Mucosa of stomach (tissue), 1 donor: ENCODE results near the gene PANK4.

Experiments used
- H3K27me3 ChIP-seq: one replicate; pipeline ENCODE4 v1.7.0; 2013; ENCODE audit warnings: mild to moderate bottlenecking, low read length; ENCODE audit not compliant: control insufficient read depth, insufficient read depth
- H3K36me3 ChIP-seq: one replicate; pipeline ENCODE4 v1.7.0; 2013; ENCODE audit warnings: low read length; ENCODE audit not compliant: control insufficient read depth, insufficient read depth
- H3K4me1 ChIP-seq: one replicate; pipeline ENCODE4 v1.7.0; 2013; ENCODE audit warnings: mild to moderate bottlenecking, low read length; ENCODE audit not compliant: control insufficient read depth, insufficient read depth
- H3K4me3 ChIP-seq: one replicate; pipeline ENCODE4 v1.7.0; 2013; ENCODE audit warnings: low read length
- H3K9ac ChIP-seq: one replicate; pipeline ENCODE4 v1.7.0; 2013; ENCODE audit warnings: mild to moderate bottlenecking, low read length, moderate library complexity
- H3K9me3 ChIP-seq: one replicate; pipeline ENCODE4 v1.7.0; 2013; ENCODE audit warnings: mild to moderate bottlenecking, low read length, moderate library complexity; ENCODE audit not compliant: control insufficient read depth
- donor health status: Pancreatic carcinoma.

Gene PANK4

DNA sequence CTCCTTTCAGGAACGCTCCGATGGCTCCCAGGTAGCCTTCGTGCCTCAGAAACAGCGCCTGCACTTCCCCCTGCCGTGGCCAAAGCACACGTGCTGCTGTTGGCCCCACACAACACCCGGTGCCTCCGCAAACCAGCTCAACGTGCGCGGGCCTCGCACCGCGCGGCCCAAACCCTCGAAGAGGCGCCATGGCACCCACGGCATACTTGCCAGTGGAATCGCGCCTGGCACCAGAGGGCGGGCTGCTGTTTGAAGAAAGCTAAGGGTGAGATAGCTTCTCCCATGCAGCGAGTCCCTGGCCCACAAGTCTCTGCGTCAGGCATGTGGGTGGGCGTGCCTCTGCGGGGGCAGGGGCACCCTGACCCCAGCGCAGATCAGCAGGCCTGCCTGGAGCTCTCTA lies 7.9 kb downstream of the PANK4 start:
- H3K4me3 ChIP-seq, result no peak overlapping the region
- no peaks in the 10 kb centered on the region for H3K4me1 ChIP-seq
- H3K27me3 ChIP-seq, result no peaks in the 10 kb centered on the region
- H3K36me3 ChIP-seq, result no peaks in the 10 kb centered on the region
- H3K9me3 ChIP-seq, result no peaks in the 10 kb centered on the region
- H3K9ac ChIP-seq, result no peak overlapping the region

DNA sequence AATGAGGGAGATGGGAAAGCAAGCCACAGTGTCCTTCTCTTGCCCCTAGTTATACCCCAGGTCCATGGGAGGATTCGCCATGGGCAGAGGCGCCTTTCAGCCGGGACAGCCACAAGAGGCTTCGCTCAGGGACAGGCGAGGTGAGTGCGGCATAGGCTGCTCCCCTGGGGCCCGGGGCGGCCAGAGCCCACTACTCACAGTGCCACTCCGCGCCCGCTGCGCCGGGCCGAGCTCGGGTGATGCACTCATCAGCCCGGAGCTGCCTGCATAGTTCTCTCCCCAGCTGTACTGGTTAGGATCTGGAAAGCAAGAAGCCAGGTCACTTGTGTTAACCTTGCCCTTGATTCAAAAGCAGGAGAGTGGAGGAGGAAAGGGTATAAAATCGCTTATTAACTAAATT lies 8.4 kb downstream of the PANK4 start:
- Histone ChIP-seq H3K9me3 (no peaks in the 10 kb centered on the region), H3K36me3 (no peaks in the 10 kb centered on the region), H3K4me3 (no peak overlapping the region), H3K4me1 (no peaks in the 10 kb centered on the region), H3K27me3 (no peaks in the 10 kb centered on the region), H3K9ac (no peak overlapping the region)

DNA sequence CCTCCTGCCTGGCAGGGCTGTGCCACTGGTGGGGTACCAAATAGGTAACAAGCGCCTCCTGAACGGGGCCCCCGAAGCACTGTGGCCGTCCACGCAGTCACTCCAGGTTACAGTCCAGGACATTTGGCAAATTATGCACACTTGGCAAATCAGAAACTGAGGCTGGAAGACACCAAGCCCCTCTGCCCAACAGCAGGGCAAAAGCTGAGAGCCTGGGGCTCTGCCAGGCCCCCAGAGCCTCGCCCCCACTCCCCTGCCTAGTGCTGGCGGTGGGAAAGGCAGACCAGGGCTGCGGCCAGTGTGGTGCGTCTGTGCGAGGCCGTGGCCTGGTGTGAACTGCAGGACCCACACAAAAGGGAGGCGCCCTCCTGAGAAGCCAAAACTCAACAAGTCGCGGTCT lies 9.4 kb downstream of the PANK4 start:
- Histone ChIP-seq H3K9ac (no peak overlapping the region), H3K27me3 (no peaks in the 10 kb centered on the region), H3K4me3 (no peak overlapping the region), H3K4me1 (no peaks in the 10 kb centered on the region), H3K36me3 (no peaks in the 10 kb centered on the region), H3K9me3 (no peaks in the 10 kb centered on the region)

DNA sequence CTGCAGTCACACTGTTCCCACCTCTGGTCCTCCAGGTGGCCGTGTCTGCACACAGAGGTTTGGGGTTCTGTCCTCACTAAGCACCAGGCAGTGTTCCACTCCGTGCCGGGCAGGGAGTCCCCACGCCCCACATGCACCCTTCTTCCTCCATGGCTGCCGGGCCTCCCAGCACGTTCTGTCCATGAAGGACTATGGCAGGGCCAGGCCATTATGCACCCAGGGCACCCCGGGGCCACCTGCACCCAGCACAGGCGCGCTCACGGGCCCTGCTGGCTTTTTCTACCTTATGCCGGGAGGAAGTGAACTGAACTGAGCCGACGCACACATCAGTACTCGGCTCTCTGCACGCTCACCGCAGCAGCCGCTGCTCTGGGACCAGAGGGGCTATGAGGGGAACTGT lies 10.3 kb downstream of the PANK4 start:
- Histone ChIP-seq H3K27me3 (no peaks in the 10 kb centered on the region), H3K9ac (no peak overlapping the region), H3K4me3 (no peak overlapping the region), H3K36me3 (peaks cover 7% of the 10 kb centered on the region), H3K4me1 (no peaks in the 10 kb centered on the region), H3K9me3 (no peaks in the 10 kb centered on the region)

DNA sequence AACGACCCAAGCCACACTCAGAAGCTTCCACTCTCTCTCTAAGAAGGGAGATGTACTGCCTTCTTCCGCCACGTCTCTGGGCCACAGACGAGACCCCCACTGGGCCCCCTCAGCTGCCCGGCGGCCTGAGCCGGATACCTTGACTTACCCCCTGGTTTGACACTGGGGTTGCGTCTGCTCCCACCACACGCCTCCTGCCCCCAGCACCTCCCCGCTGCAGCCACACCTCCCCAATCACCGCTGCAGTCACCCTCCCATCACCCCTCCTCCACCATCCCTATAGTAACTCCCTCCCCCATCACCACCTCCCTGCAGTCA lies 10.7 kb downstream of the PANK4 start:
- Histone ChIP-seq H3K4me3 (no peak overlapping the region), H3K36me3 (peaks cover 11% of the 10 kb centered on the region), H3K4me1 (no peaks in the 10 kb centered on the region), H3K27me3 (no peaks in the 10 kb centered on the region), H3K9ac (no peak overlapping the region), H3K9me3 (no peaks in the 10 kb centered on the region)

DNA sequence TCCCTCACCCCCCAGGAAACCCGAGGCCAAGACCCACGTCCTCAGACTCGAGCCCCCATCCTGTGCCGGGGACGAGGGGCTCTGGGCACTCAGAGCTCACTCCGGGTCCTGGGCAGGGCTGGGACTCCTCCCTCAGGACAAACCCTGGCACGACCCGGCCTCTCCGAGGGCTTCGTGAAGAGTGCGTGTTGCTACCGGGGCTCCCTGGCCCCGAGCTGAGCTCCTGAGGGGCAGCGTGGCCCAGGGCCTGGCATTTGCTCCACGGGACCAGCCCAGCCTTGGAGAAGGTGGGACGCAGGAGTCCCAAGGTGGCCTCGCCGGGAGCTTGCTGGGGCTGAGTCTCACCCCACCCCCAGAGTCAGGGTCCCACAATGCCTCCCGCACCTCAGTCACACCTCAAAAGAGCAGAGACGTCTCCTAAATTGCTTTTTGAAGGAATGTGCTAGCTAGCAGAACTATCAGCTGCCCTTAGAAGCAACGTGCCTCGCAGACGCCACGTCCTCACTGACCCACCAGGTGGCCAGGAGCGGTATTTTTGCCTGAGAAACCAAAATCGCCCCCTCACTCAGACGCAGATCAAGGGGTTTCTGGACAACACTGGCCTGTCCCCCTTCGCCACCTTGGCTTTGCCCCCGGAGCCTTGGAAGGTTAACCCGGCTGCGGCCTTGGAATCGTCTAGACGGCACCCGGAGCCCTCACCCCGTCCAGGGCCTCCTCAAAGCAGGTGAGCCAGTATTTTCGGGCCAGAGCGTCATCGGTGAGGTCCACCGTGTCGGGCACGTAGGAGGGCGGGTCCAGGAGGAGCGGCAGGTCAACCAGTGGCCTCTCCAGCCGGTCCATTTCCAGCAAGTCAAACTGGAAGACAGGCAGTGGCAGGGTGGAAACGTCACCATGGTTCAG lies 11.3 kb downstream of the PANK4 start:
- peaks cover 11% of the 10 kb centered on the region for H3K36me3 ChIP-seq

DNA sequence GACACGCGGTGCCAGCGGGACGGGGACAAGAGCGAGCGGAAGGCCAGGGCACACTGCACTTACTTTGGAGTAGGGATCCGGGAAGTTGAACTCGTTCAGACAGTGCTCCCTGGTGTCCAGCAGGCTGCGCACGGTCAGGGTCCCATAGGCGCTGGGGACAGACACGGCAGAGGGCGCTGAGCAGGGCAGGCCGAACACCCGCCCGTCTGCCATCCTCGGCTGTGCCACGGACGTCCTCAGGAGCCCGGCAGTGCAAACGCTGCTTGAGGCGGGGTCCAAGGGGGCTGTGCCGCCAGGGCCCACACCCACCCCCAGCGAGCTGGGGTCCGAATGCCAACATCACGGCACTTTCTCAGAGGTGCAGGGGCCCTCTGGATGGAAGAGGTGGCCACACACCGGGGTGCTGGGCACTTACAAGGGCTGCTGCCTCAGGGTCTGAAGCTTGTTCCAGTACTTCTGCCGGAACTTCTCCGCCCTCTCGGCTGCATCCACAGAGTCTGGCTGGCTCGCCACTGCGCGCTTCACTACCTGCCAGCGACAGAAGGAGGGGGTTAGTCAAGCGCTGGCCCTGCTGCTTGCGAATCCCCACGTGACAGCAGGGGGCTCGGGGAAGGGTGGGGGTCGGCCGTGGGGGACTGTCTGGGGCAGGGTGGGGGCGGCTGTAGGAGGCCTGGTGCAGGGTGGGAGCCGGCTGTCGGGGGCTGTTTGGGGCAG lies 12.3 kb downstream of the PANK4 start:
- no peaks in the 10 kb centered on the region for H3K9me3 ChIP-seq
- no peak overlapping the region for H3K9ac ChIP-seq
- peaks cover 11% of the 10 kb centered on the region for H3K36me3 ChIP-seq
- H3K27me3 ChIP-seq, result no peaks in the 10 kb centered on the region
- H3K4me1 ChIP-seq, result no peaks in the 10 kb centered on the region
- H3K4me3 ChIP-seq, result no peak overlapping the region

More for the DNA sequence above, 11.3 kb downstream of the PANK4 start:
- Histone ChIP-seq H3K9me3 (no peaks in the 10 kb centered on the region), H3K4me1 (no peaks in the 10 kb centered on the region), H3K4me3 (no peak overlapping the region), H3K27me3 (no peaks in the 10 kb centered on the region), H3K9ac (no peak overlapping the region)

DNA sequence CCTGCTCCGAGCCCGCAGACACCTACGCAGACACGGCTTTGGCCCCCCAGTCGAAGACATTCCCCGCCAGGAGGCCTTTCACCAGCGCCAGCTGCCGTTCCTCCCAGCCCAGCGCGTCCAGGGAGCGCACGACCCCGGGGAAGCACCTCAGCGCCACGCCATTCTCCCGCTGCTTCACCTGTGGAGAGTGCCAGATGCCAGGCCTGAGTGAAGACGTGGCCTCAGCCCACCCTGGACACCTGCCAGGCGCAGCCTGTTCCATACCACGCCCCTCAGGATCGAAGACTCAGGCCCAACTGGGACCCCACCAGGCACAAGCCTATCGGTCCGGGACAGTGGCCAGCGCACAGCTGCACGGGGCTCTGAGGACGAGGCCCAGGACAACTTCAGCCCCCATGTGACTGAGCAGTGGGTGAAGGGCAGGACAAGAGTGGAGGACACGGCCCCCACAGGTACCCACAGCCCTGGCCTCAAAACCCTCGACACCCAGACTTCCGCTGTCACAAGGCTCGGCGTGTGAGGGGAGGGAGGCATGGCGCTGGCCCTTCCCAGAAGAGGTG lies 13.5 kb downstream of the PANK4 start:
- H3K36me3 ChIP-seq, result peaks cover 11% of the 10 kb centered on the region

DNA sequence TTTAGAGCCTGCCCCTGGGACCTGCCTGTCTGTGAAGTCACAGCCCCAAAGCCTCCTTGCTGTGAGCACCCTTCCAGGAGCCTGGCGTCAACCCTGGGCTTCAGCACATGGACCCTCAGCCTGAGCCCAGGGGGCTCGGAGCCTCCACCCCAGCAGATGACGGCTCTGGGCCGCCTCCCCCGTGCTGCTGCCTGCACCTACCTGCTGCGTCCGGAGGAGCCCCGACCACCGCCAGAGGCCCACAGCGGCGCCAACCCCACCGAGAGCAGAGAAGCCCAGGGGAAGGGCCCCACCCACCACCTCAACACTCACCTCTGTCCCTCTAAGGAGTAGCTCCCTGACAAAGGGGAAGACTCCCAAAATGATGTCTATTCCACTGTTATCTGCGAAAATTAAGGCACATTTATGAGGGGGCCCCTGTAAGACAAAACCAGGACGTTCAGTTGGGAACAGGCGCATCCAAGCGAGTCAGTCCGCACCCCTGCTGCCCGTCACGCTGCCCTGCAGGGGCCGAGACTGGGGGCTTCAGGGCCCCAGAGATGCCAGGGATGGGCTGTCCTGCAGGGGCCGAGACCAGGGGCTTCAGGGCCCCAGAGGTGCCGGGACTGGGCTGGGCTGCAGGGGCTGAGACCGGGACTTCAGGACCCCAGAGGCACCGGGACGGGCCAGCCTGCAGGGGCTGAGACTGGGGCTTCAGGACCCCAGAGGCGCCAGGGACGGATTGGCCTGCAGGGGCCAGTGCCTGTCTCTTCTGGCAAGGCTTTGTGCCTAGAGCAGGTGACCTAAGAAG lies 15.8 kb downstream of the PANK4 start:
- Histone ChIP-seq H3K9me3 (no peaks in the 10 kb centered on the region), H3K4me1 (no peaks in the 10 kb centered on the region), H3K27me3 (peaks cover 4% of the 10 kb centered on the region), H3K9ac (no peak overlapping the region), H3K4me3 (no peak overlapping the region), H3K36me3 (peaks cover 11% of the 10 kb centered on the region)

More for the DNA sequence above, 13.5 kb downstream of the PANK4 start:
- no peaks in the 10 kb centered on the region for H3K27me3 ChIP-seq
- H3K9ac ChIP-seq, result no peak overlapping the region
- H3K9me3 ChIP-seq, result no peaks in the 10 kb centered on the region
- H3K4me3 ChIP-seq, result no peak overlapping the region
- no peaks in the 10 kb centered on the region for H3K4me1 ChIP-seq

DNA sequence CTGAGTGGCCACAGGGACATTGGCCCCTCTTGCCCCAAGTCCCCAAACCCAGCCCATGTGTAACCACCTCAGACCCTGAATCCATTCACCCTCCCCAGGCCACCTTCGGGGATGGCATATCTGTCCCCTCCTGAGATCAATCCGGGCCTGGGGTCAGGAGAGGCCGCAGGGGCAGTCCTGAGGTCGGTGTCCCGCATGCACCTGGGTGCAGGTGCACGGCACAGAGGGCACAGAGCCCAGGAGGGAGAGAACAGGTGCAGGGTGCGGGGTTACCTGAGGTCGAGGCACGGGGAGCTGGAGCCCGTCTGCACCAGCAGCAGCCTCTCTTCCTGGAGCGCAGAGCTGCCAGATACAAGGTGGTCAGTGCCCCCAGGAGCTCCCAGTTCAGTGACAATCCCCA lies 16.8 kb downstream of the PANK4 start:
- no peak overlapping the region for H3K4me3 ChIP-seq
- no peak overlapping the region for H3K9ac ChIP-seq
- peaks cover 13% of the 10 kb centered on the region for H3K27me3 ChIP-seq
- H3K9me3 ChIP-seq, result no peaks in the 10 kb centered on the region
- no peaks in the 10 kb centered on the region for H3K4me1 ChIP-seq
- peaks cover 11% of the 10 kb centered on the region for H3K36me3 ChIP-seq

DNA sequence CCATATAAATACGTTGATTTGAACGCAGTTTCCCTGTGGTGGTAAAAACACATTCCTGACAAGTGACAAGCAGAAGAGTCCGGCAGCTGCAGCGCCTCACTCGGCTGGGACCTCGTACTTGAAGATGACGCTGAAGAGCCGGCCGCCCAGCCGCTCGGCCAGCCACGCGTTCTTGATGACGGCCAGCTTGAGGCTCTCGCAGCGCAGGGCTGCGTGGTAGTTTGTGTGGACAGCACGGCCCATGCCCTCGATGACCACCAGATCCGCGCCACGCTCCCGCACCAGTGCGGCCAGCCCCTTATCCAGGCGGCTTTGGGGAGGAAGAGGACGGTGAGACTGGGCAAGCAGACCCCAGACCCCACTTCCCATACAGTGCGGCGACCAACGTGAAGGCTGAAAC lies 17.6 kb downstream of the PANK4 start:
- Histone ChIP-seq H3K4me3 (no peak overlapping the region), H3K27me3 (peaks cover 21% of the 10 kb centered on the region), H3K36me3 (peaks cover 11% of the 10 kb centered on the region), H3K9me3 (no peaks in the 10 kb centered on the region), H3K4me1 (no peaks in the 10 kb centered on the region), H3K9ac (no peak overlapping the region)

DNA sequence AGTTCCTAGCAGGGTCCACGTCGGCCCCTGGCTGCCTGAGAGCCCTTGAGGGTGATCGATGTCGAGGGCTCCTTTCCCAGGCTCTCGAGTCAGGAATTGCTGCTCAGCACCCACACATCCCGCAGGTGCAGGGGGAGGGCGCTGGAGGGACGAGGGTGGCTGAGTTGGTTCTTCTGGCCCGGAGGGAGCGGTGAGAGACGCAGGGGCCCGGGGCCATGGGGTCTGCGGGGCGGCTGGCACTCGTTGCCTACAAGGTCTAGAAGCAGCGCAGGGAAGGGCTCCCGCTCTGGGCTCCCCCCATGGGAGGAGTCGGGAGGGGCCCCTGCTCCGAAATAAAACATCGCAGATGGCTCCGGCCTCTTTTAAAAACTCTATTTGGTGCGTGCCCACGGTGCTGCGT lies 18.2 kb downstream of the PANK4 start:
- H3K4me1 ChIP-seq, result no peaks in the 10 kb centered on the region
- peaks cover 11% of the 10 kb centered on the region for H3K36me3 ChIP-seq
- no peak overlapping the region for H3K9ac ChIP-seq
- no peaks in the 10 kb centered on the region for H3K9me3 ChIP-seq
- peaks cover 27% of the 10 kb centered on the region for H3K27me3 ChIP-seq
- no peak overlapping the region for H3K4me3 ChIP-seq
